ENCODE data around the gene ADGRF3.
"Not testable (repeated sequence)": the region's sequence is repeated elsewhere in the genome, so short reads cannot be mapped to it uniquely, and the experiment has no call there.

The ADGRF3 gene

GRCh38 chr2:26347286-26347865, 787 bp upstream of the ADGRF3 start:
- DNase-seq = no peak

DNA sequence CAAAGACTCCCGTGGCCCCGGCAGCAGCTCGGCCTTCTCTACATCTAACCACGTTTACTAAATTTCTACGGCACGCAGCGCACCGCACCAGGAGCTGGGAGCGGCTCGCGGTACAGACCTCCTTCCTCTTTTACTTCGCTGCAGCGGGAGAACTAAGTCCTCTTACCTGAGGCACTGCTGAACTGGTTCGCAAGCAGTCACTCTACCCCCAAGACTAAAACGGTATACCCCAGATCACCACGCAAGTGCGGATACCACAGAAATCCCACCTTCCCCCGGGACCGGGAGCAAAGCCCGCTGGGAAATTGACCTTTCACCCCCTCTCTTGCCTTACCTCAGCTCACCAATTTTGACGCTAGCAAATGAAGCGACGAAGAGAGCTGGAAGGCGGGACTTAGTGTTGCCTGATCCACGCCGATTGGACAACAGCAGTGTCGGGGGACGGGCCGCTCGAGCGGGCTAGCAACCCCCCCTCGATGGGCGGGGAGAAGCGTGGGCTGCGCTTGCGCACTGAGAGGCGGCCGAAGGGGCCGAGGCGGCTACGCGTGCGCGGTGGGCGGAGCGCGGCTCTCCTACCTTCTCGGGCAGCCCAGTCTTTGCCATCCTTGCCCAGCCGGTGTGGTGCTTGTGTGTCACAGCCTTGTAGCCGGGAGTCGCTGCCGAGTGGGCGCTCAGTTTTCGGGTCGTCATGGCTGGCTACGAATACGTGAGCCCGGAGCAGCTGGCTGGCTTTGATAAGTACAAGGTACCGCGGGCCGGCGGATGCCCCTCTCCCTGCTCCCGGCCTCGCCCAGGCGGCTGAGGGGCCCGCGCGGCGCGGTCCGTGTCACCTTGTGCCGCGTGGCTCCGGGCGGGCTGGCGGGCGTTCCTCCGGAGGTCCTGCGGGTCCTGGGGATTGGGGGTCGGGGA, 790 bp downstream of the ADGRF3 start, which contains the start of gene SELENOI:
Gene SELENOI, plus strand, starts transcription at position 599 of the 909 bp plus-strand sequence. Its CDS starts 90 bp downstream, at position 689.
- DNase-seq = peak; percentile 99

DNA sequence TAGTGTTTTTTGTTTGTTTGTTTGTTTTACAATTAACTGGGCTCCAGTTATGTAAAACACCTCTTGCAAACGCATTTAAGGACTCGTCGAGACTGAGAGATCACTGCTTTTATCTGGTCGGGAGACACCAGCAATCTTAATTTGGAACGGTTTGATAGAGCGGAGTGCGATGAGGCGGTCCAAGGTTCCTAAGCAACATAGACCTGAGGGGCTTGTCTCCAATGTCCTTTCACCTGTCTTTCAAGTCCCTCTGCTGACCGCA, 1.4 kb downstream of the ADGRF3 start:
- DNase-seq = no peak

GRCh38 chr2:26344581-26345282, 1.9 kb downstream of the ADGRF3 start:
- no peak for DNase-seq

DNA sequence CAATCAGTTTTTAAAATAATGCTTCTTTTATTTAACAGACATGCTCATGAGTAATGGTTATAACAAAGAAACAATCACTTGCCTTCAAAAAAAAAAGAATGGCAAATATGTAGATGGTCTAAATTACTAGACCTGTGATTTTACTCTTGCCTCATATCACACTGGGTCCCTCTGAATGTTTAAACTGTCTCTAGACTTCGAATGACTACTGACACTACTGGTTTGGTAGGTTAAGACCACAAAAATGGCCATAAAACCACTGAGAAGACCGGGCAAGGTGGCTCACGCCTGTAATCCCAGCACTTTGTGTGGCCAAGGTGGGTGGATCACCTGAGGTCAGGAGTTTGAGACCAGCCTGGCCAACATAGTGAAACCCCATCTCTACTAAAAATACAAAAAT, 5.8 kb downstream of the ADGRF3 start:
- DNase-seq = no peak

DNA sequence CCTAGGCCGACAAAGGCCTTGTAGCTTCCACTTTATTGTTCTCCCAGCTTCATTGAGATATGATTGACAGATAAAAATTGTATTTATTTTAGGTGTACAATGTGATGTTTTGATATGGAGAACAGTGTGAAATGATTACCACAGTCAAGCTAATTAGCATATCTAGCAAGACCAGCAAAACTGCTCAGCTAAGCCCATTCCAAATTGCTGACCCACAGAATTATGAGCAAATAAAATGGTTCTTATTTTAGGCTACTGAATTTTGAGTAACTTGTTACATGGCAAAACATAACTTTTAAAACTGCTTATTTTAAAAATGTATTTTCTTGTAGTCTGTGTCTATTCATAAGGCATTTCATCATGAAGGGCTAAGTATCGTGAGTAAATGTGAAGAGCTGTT, 9.3 kb downstream of the ADGRF3 start:
- DNase-seq = no peak

- no peak for DNase-seq
Measured at GRCh38 chr2:26336719-26337118, 9.9 kb downstream of the ADGRF3 start.

GRCh38 chr2:26335231-26335630, 11.4 kb downstream of the ADGRF3 start:
- DNase-seq = no peak

DNA sequence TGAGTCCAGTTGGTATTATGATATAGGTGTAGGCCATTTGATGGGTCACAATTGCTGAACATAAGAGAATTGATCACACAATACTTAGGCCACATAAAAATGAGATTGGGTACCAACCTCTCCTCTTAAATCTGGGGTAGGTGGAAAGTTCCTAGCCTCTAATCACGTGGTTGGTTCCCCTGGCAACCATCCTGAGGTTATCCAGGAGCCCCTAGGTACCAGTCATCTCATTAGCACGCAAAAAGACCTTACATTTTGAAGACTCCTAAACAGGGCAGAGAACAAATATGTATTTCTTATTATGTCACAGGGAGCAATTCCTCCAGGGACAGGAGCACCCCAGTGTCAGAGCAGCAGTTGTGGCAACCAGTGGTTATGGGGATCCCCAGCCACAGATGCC, 13.3 kb downstream of the ADGRF3 start:
- no peak for DNase-seq

DNA sequence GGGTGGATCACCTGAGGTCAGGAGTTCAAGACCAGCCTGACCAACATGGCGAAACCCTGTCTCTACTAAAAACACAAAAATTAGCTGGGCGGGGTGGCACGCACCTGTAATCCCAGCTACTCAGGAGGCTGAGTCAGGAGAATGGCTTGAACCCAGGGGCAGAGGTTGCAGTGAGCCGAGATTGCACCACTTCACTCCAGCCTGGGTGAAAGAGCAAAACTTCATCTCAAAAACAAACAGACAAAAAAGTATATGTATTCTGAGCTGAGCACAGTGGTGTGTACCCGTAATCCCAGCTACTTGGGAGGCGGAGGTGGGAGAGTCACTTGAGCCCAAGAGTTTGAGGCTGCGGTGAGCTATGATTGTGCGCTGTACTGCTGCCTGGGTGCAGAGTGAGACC, 15.3 kb downstream of the ADGRF3 start:
- DNase-seq = not testable (repeated sequence)

DNA sequence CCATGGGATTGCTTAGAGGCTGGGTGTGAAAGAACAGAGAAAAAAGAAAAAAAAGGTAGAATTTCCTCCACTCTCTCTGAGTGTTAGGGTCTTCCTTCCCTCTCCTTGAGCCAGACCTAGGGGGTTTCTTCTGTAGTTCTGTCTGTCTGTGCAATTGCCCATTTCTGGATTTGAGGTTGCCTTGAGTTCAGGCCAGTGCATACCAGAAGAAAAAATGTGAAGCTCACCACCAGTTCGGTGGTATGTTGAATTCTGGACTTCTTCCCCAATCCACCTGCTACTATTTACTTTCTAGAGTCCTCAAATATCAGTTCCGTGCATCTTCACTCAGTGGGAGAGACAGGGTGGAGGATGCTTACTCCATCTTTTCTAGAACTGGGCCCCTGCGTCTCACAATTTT, 16.0 kb downstream of the ADGRF3 start:
- no peak for DNase-seq

GRCh38 chr2:26330114-26330549, 16.5 kb downstream of the ADGRF3 start:
- peak; percentile 80 for DNase-seq

- DNase-seq = not testable (repeated sequence)
Measured at GRCh38 chr2:26329083-26329482, 17.5 kb downstream of the ADGRF3 start.

- no peak for DNase-seq
Measured at GRCh38 chr2:26327291-26328272, 19.0 kb downstream of the ADGRF3 start.

- no peak for DNase-seq
Measured at GRCh38 chr2:26326514-26326913, 20.1 kb downstream of the ADGRF3 start.

- DNase-seq = no peak
Measured at GRCh38 chr2:26325851-26326250, 20.7 kb downstream of the ADGRF3 start.

DNA sequence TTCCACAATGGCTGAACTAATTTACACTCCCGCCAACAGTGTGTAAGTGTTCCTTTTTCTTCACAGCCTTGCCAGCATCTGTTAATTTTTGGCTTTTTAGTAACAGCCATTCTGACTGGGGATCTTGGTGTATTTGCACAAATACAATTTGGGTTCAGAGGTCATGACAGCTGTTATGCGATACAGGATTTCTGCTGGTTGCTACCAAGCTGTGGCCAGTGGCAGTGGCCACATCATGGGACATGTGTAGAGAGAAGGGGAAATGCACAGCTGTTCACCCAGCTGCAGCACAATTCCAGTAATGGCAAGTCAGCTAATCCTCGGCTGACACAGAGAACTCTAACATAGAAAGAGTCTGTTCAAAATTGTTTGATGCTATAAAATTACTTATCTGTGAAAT, 21.7 kb downstream of the ADGRF3 start:
- no peak for DNase-seq

DNA sequence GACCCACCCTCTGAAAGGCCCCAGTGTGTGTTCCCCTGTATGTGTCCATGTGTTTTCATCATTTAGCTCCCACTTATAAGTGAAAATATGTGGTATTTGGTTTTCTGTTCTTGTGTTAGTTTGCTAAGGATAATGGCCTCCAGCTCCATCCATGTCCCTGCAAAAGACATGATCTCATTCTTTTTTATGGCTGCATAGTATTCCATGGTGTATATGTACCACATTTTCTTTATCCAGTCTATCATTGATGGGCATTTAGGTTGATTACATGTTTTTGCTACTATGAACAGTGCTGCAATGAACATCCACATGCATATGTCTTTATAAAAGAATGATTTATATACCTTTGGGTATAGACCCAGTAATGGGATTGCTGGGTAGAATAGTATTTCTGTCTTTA, 22.1 kb downstream of the ADGRF3 start:
- DNase-seq = not testable (repeated sequence)

GRCh38 chr2:26318950-26319349, 27.6 kb downstream of the ADGRF3 start:
- no peak for DNase-seq

DNA sequence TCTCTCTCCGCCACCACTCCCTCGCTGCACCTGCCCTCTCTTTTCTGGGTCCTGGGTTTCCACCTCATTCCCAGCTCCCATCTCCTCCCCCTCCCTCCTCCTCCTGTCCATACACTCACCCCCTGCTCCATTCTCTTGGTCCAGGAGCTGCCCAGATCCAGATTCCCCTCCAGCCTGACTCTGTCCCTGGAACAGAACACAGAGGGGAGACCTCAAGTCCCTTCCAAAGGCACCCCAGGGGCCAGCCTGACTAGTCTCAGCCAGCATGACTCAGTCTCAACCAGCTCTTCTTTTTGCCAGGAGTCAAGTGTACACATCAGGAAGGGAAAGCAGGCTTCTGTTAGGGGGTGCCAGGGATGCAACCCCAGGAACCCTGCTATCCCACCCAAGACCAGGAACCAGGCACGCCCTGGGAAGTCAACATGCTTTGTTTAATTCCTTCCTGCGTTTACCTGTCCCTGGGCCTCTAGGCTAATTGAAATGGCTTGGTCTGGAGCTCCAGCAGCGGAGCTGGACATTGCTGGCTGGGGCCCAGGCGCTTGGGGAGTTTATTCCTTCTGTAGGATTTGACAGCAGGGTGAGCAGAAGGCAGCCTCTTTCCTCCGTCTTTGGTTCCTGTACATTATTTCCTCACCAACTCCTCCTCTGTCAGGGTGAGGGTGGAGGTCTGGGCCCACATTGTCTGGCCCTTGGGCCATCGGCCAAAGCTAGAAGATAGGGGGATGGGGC, 29.0 kb downstream of the ADGRF3 start:
- DNase-seq = no peak

GRCh38 chr2:26316845-26317244, 29.7 kb downstream of the ADGRF3 start:
- DNase-seq = no peak

DNA sequence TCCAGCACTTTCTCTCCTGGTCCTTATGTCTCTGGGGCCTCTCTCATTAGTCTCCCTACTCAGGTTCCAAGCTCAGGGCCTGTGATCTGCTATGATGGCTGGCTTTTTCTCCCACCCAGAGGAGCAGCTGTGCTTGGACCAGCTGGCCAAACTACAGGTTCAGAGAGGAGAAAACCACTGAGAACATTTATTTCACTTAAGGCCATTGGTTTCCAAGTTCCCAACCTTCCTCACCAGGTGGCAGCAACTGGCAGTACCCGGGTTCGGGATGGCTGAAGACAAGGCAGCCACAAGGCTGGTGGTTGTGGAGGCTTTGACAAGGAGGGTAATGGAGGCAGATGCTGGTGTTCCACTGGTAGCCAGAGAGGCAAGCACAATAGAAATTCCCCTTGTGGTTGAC, 30.5 kb downstream of the ADGRF3 start:
- peak; percentile 47 for DNase-seq

Data from RPMI8226 (cell line).